GM21447 (cell line): ENCODE data around the gene CFAP100.

Experiments used
- ATAC-seq: cut with Tn5 transposase; IDR thresholded peaks from one replicate; pipeline ENCODE4 v1.9.1; 2021; ENCODE audit not compliant: unreplicated experiment

The CFAP100 gene

GRCh38 chr3:126399351-126399735 is 4.6 kb downstream of the CFAP100 start:
- peak; percentile 63 for ATAC-seq

- no peak for ATAC-seq
Measured at GRCh38 chr3:126399756-126400155, 5.0 kb downstream of the CFAP100 start.

- no peak for ATAC-seq
Measured at GRCh38 chr3:126401611-126402160, 7.0 kb downstream of the CFAP100 start.

DNA sequence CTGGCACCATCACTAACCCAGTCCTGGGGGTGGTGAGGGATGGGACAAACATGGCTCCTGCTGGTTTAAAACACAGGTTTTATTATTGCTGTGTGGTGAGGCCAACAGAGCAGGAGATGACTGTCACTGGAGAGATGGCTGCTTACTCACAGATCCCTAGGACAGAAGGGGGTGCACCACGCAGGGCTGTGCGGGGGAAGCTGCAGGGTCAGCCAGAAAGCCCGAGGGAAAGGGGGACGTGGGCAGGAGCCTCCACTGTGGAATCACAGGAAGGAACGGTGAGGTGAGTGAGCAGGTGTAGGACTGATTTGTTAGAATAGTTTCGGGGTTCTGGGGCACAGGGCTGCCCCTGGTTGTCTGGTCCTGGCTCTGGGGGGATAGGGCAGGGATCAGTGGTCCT is 7.5 kb downstream of the CFAP100 start:
- ATAC-seq = no peak

DNA sequence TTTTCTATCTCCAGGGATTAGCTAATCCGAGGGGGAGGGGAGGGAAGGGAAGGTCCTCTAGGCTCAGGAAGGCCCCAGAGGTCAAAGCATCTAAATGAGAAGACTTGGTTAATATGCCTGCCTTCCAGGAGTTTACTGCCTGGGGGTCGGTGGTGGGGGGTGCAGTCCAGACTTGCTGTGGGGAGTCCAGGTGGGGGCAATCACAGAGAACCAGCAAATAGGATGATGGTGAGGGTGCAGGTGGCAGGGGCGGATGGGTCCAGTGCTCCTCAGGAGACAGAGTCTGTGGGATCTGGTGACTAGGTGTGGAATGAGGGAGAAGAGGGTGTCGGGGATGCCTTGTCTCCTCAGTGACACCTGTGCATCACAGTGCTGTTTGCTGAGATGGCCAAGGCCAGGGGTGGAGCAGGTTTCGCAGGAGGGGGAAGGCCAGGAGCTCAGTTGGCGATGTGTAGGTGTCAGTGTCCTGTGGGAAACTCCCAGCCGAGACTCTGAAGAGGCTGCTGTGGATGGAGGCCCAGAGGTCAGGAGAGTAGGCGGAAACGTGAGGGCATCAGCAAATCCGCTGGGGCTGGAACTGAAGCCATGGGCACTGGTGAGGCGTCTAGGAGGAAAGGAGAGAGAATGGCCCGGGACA is 8.1 kb downstream of the CFAP100 start:
- ATAC-seq = no peak

- no peak for ATAC-seq
Measured at GRCh38 chr3:126406389-126407296, 11.9 kb downstream of the CFAP100 start.

DNA sequence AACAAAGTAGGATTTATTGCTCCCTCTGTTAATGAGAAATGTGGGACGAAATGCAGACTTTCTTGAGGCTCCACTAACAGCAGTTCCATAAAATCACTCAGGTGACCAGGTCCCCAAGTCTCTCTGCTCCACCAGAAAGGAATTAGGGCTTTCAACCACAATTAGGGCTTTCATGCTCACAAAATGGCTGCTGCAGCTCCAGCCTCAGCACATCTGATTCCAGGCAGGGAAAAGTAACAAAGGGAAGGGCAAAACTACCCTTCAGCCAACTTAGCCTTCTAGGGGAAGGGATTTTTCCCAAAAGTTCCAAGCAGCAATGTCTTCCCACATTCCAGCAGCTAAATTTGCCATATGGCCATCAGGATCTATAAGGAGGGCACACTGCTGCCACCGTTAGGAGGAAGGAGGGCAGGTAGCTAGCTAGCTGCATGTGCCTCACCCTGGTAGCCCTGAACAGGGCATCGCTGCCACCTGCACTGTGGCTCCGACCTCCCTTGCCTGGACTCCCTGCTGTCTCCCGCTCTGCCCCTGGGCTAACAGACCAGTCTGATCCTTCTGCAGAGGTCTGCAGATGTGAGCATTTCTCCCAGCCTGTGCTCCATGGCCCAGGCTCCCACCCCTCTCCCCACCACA is 12.8 kb downstream of the CFAP100 start:
- ATAC-seq = no peak

DNA sequence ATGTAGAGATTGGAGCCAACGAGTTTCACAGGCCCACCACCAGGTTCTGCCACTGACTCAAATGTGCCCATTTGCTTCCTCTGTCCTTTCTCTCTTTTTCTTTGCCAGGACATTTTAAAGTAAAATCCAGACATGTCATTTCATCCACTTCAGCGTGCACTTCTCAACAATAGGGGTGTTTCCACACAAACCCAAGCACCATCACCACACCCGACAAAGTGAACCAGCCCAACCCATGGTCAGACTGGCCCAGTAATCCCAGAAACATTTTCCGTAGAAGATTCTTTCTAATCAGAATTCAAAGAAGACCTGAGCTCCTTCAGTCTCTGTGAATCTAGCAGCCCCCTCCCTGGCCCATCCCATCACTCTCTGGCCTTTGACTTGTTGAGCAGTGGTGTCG is 13.4 kb downstream of the CFAP100 start:
- no peak for ATAC-seq

DNA sequence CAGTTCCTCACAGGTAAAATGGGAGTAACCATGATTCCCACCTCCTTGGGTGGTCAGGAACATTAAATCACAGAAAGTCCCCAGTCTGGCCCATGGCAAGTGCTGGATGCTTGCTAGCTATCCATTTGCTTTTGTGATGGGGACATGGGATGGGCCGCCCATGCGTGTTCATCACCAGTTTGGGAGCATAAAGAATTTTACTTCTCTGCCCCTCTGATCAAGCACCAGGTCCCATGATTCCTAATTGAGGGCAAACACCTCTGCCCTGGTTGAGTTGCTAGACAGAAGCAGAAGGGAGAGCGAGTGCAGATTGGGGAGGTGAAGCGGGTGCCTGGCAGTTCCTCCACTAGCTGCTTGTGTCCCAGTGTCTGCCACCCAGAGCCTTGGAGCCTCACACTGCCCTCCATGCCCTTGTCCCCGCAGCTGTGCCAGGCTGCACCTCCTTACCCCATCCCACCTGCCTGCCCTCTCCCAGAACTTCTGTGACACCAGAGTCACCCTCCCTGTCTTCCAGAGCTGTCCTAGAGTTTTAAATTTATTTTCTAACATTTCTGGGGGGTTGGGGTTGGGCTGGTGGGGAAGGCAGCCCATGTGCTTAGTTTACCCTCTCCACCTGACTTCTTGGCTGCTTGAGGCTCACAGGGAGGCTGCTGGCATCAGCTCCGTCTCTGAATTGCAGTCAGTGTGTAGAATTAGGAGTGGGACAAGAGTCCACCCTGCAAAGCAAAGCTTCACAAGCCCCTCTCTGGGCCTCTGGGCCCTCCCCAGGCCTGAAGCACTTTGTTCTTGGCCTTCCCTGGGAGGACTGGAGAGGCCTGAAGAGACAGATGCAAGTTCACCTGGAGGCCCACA is 18.4 kb downstream of the CFAP100 start:
- no peak for ATAC-seq

- ATAC-seq = no peak
Measured at GRCh38 chr3:126413693-126414080, 19.0 kb downstream of the CFAP100 start.

DNA sequence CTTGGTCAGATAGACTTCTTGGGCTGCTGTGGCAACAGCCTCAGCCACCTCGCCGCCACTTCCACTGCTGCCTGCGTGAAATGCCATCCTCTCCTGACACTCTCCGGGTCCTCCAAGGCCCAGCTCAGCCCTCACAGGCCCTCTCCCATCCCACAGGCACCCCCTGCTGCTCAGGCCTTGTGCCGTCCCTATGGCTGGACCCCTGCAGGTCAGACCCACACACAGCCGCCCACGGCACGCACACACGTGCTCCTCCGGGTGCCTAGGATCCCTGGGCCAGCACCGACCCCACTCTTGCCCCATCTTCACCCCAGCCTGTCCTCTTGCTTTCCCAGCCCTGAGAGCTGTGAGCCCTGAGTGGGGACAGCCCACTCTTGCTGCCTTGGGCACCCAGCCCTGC is 19.7 kb downstream of the CFAP100 start:
- ATAC-seq = no peak

GRCh38 chr3:126414961-126415660 is 20.4 kb downstream of the CFAP100 start:
- ATAC-seq = no peak

GRCh38 chr3:126415661-126416591 is 21.2 kb downstream of the CFAP100 start:
- ATAC-seq = no peak

DNA sequence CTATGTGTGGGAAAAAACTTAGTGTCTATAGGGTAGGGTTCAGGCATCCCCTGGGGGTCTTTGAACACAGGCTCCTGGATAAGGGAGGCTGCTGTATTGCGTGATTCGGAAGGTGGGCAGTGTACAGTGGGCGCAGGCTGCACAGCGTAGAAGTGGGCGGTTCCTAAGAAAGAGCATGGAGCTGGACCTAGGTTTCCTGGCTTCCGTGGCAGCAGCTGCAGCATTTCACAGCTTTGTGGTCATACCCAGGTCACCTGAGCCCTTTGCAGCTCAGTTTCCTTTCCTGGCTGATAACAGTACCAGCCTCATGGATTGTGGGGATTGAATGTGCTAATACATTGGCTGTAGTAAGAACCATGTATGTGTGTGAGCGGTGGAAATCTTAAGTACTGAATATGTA is 22.2 kb downstream of the CFAP100 start:
- ATAC-seq = no peak

DNA sequence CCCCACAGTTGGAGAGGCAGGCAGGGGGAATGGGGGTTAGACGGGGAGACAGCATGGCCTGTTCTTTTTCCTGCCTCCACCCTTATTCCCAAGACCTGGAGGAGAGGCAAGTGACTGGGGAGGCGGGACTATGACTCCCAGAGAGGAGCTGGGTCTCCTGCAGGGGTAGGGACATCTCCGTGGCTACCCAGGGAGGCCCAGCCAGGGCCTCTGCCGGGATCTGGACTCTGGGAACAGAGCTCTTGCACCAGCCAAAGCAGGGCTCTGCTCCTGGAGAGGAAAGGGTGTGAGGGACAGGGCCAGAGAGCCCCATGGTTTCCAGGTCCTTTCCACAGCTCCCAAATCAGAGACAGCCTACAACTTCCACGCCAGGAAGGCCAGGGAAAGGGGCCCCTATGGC is 22.8 kb downstream of the CFAP100 start:
- ATAC-seq = no peak

GRCh38 chr3:126417981-126418530 is 23.3 kb downstream of the CFAP100 start:
- ATAC-seq = no peak

- no peak for ATAC-seq
Measured at GRCh38 chr3:126418661-126419131, 24.0 kb downstream of the CFAP100 start.

DNA sequence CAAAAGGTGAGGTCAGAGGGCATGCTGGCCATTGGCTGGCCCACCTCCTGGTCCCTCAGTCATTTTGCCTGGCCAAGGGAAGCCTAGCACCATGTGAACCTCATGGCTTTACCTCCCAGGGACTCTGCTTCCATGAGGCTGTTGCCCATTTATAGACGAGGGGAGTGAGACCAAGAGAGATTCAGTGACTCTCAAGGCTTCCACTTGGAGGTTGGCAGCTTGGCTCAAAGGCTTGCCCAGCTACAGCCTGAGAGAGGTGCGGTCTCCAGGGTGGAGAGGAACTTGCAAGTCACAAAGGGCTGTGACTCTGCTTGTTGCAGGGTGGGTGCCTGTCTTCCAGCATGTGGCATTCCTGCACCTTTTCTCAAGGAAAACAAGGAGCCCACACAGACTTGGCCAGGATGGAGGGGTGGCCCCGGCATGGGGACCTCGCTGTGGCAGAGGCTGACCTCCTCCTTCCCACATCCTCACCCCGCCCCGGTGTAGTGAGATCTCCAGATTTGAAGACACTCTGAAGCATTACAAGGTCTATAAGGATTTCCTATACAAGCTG is 24.5 kb downstream of the CFAP100 start:
- no peak for ATAC-seq
